ENCODE results near the gene ARHGEF9.

GRCh38 chrX:63755892-63756291, 29.1 kb downstream of the ARHGEF9 start:
- no peak for TF ChIP-seq REST (IDR thresholded peaks at IDR 0.05; ENCODE audit: insufficient read depth in 1 of 2, low read depth in 2 of 2, low read length in 2 of 2)
- no peak for TF ChIP-seq FOXP2 (optimal IDR thresholded peaks at IDR 0.05; ENCODE audit: borderline replicate concordance, extremely low read depth, extremely low read length, insufficient read depth)
- no peak for TF ChIP-seq POLR2AphosphoS5 (IDR thresholded peaks at IDR 0.05; ENCODE audit: low read depth, low read length)
- TF ChIP-seq SIN3A (IDR thresholded peaks at IDR 0.05; ENCODE audit: borderline replicate concordance, insufficient read depth, low read length) = no peak
- TF ChIP-seq TAF1 (IDR thresholded peaks at IDR 0.05; ENCODE audit: borderline replicate concordance, insufficient read depth, low read length) = no peak
